H9 (cell line): ENCODE measurements around the gene ZNF213. TPM values are rescaled to one million over a fixed set of nuclear protein-coding genes. Genes with fewer than 3 reads are reported as not detected.

ENCODE experiments used
- DNase-seq: peaks from one replicate; pipeline ENCODE4 v3.0.0-alpha.2; 2017
- H2AFZ ChIP-seq: one replicate; pipeline ENCODE4 v1.6.1; 2013; ENCODE audit warnings: mild to moderate bottlenecking, low read length, control low read depth, moderate library complexity
- H2AK5ac ChIP-seq: 2 replicates; pipeline ENCODE4 v1.6.1; 2013; ENCODE audit warnings: low read length, control low read depth, mixed read lengths; ENCODE audit not compliant: insufficient read length
- H2BK120ac ChIP-seq: one replicate; pipeline ENCODE4 v1.6.1; 2013; ENCODE audit warnings: low read depth, mild to moderate bottlenecking, low read length, control low read depth, inconsistent platforms; ENCODE audit not compliant: poor library complexity, severe bottlenecking
- H2BK12ac ChIP-seq: 2 replicates; pipeline ENCODE4 v1.6.1; 2013; ENCODE audit warnings: low read length, control low read depth, mixed read lengths, low read depth; ENCODE audit not compliant: insufficient read length
- H2BK15ac ChIP-seq: 2 replicates; pipeline ENCODE4 v1.6.1; 2013; ENCODE audit warnings: low read depth, low read length, control low read depth
- H2BK20ac ChIP-seq: one replicate; pipeline ENCODE4 v1.6.1; 2013; ENCODE audit warnings: low read depth, mild to moderate bottlenecking, low read length, control low read depth, inconsistent platforms; ENCODE audit not compliant: poor library complexity, severe bottlenecking
- H2BK5ac ChIP-seq: 2 replicates; pipeline ENCODE4 v1.6.1; 2013; ENCODE audit warnings: low read length, control low read depth, mixed read lengths; ENCODE audit not compliant: insufficient read length
- H3K14ac ChIP-seq: 2 replicates; pipeline ENCODE4 v1.6.1; 2013; ENCODE audit warnings: low read length, control low read depth; ENCODE audit not compliant: insufficient read depth
- H3K18ac ChIP-seq: 2 replicates; pipeline ENCODE4 v1.6.1; 2013; ENCODE audit warnings: low read depth, mild to moderate bottlenecking, mixed read lengths, low read length, control low read depth; ENCODE audit not compliant: insufficient read length
- H3K23ac ChIP-seq: 2 replicates; pipeline ENCODE4 v1.6.1; 2013; ENCODE audit warnings: low read length, control low read depth, mixed read lengths, low read depth; ENCODE audit not compliant: insufficient read length
- H3K23me2 ChIP-seq: 2 replicates; pipeline ENCODE4 v1.6.1; 2013; ENCODE audit warnings: low read depth, mild to moderate bottlenecking, mixed read lengths, low read length, control low read depth; ENCODE audit not compliant: insufficient read length, poor library complexity, severe bottlenecking
- H3K27ac ChIP-seq: 2 replicates; pipeline ENCODE4 v1.5.1; 2013; ENCODE audit warnings: low read length, control low read depth, mixed read lengths, low read depth; ENCODE audit not compliant: insufficient read length
- H3K27me3 ChIP-seq: 2 replicates; pipeline ENCODE4 v1.6.1; 2013; ENCODE audit warnings: low read length, control low read depth, inconsistent platforms; ENCODE audit not compliant: insufficient read depth
- H3K4ac ChIP-seq: 2 replicates; pipeline ENCODE4 v1.6.1; 2013; ENCODE audit warnings: low read depth, mild to moderate bottlenecking, control low read depth, inconsistent platforms, low read length, moderate library complexity
- H3K4me1 ChIP-seq: 2 replicates; pipeline ENCODE4 v1.6.1; 2013; ENCODE audit warnings: low read length, control low read depth, inconsistent platforms; ENCODE audit not compliant: insufficient read depth
- H3K4me2 ChIP-seq: 2 replicates; pipeline ENCODE4 v1.6.1; 2013; ENCODE audit warnings: low read length, control low read depth, mixed read lengths; ENCODE audit not compliant: insufficient read length, insufficient read depth
- H3K56ac ChIP-seq: 2 replicates; pipeline ENCODE4 v1.6.1; 2013; ENCODE audit warnings: low read depth, mild to moderate bottlenecking, mixed read lengths, low read length, control low read depth; ENCODE audit not compliant: insufficient read length
- H3K79me1 ChIP-seq: 2 replicates; pipeline ENCODE4 v1.6.1; 2013; ENCODE audit warnings: low read depth, mild to moderate bottlenecking, moderate library complexity, low read length, control low read depth, inconsistent platforms; ENCODE audit not compliant: insufficient read depth, poor library complexity, severe bottlenecking
- H3K79me2 ChIP-seq: 2 replicates; pipeline ENCODE4 v1.6.1; 2013; ENCODE audit warnings: low read length, control low read depth, inconsistent platforms; ENCODE audit not compliant: insufficient read depth
- H3K9ac ChIP-seq: 2 replicates; pipeline ENCODE4 v1.6.1; 2013; ENCODE audit warnings: low read length, control low read depth, mixed read lengths; ENCODE audit not compliant: insufficient read length; ENCODE audit errors: extremely low read depth
- H3K9me3 ChIP-seq: one replicate; pipeline ENCODE4 v1.6.1; 2013; ENCODE audit warnings: low read depth, low read length, inconsistent platforms; ENCODE audit not compliant: control insufficient read depth
- H3T11ph ChIP-seq: one replicate; pipeline ENCODE4 v1.6.1; 2013; ENCODE audit warnings: mild to moderate bottlenecking, low read length, control low read depth, inconsistent platforms
- H4K20me1 ChIP-seq: one replicate; pipeline ENCODE4 v1.6.1; 2013; ENCODE audit not compliant: control insufficient read depth, insufficient read length, insufficient read depth
- H4K5ac ChIP-seq: 2 replicates; pipeline ENCODE4 v1.6.1; 2013; ENCODE audit warnings: low read depth, mild to moderate bottlenecking, mixed read lengths, low read length, control low read depth; ENCODE audit not compliant: insufficient read length
- H4K8ac ChIP-seq: replicated peaks from 2 replicates; pipeline ENCODE4 v1.6.1; 2013; ENCODE audit warnings: low read length, control low read depth, mixed read lengths, low read depth; ENCODE audit not compliant: insufficient read length
- H4K91ac ChIP-seq: 2 replicates; pipeline ENCODE4 v1.6.1; 2013; ENCODE audit warnings: low read depth, mild to moderate bottlenecking, moderate library complexity, mixed read lengths, low read length, control low read depth; ENCODE audit not compliant: insufficient read length
- H3K27ac Mint-ChIP-seq, 3 experiments: 2 replicates in 2 of 3; 3 replicates in 1 of 3; pipeline ENCODE4 v1.8.0; 2020 to 2021; ENCODE audit warnings: mixed read lengths in 3 of 3, mild to moderate bottlenecking in 1 of 3, moderate library complexity in 1 of 3
- H3K27me3 Mint-ChIP-seq: 2 replicates; pipeline ENCODE4 v1.8.0; 2021; ENCODE audit warnings: low read depth, mild to moderate bottlenecking, moderate library complexity, mixed read lengths
- H3K36me3 Mint-ChIP-seq, 3 experiments: 2 replicates in 2 of 3; 3 replicates in 1 of 3; pipeline ENCODE4 v1.8.0; 2020 to 2021; ENCODE audit warnings: low read depth in 3 of 3, mixed read lengths in 3 of 3; ENCODE audit not compliant: insufficient read depth in 1 of 3
- H3K4me1 Mint-ChIP-seq, 2 experiments: 2 replicates each; pipeline ENCODE4 v1.8.0; 2020; ENCODE audit warnings: mixed read lengths in 2 of 2
- H3K4me3 Mint-ChIP-seq, 2 experiments: 2 replicates in 1 of 2; 3 replicates in 1 of 2; pipeline ENCODE4 v1.8.0; 2020 to 2021; ENCODE audit warnings: mild to moderate bottlenecking in 2 of 2, mixed read lengths in 2 of 2, moderate library complexity in 1 of 2
- H3K9me3 Mint-ChIP-seq, 2 experiments: 2 replicates in 1 of 2; 3 replicates in 1 of 2; pipeline ENCODE4 v1.8.0; 2020; ENCODE audit warnings: mild to moderate bottlenecking in 2 of 2, mixed read lengths in 2 of 2, moderate library complexity in 1 of 2
- WGBS: extraction: QIAGEN DNeasy Blood & Tissue Kit; methylation state at CpG from one replicate; pipeline ENCODE4 v1.1.7; 2013; ENCODE audit warnings: missing lambda C conversion rate, low lambda C conversion rate, mixed read lengths; ENCODE audit not compliant: insufficient read length; ENCODE audit errors: extremely low coverage; 5-methylcytosine and 5-hydroxymethylcytosine counted together
- total RNA-seq: library from RNA; stranded (reverse); gene quantifications from 2 replicates; pipeline ENCODE4 v1.2.1, GENCODE V29; 2021
- TF ChIP-seq, protein P1 (sequence below): fragments of 200-600 bp; sonication (generic); conservative IDR thresholded peaks from 3 replicates; pipeline ENCODE4 v1.8.0; 2021; ENCODE audit warnings: antibody characterized with exemption, mild to moderate bottlenecking

Gene ZNF213
- total RNA-seq, 1 experiment from 2014 or later: 6.4 TPM

DNA sequence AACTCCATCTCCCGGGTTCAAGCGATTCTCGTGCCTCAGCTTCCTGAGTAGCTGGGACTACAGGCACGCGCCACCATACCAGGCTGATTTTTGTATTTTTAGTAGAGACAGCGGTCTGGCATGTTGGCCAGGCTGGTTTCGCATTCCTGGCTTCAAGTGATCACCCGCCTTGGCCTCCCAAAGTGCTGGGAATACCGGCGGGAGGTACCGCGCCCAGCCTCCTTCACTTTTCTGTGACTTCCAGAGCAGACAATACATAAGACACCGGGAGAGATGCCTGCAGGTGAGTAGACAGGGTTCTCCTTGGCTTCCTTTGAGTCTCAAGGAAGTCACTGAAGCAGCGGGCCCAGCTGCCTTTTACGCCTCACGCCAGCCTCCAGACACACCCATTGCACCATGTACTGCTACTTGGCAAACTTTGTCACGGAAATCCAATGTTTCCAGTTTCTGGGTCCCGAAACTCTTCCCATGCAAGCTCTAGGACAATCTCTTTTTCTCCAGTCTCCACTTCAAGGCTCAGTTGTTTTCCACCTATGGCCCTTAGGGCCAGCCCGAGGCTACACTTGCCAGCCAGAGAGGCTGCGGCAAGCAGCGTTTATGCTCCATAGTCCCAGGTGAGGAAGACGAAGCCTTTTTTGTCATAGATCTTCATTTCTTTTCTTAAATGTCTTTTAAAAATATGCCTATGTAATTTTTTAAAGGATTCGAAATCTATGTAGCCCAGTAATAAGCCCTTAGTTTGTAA lies 52.3 kb downstream of the ZNF213 start:
- Histone ChIP-seq H3K23me2 (peaks cover 40% of the 10 kb centered on the region), H3K18ac (no peak overlapping the region), H3K9ac (no peak overlapping the region), H2BK20ac (no peak overlapping the region), H2BK5ac (no peak overlapping the region), H3K9me3 (no peaks in the 10 kb centered on the region), H2AK5ac (no peak overlapping the region), H3K27ac (no peak overlapping the region), H3K56ac (no peak overlapping the region), H3K79me1 (no peaks in the 10 kb centered on the region), H3K79me2 (no peaks in the 10 kb centered on the region), H3K14ac (no peak overlapping the region), H3T11ph (no peak overlapping the region), H4K91ac (no peak overlapping the region), H2AFZ (no peak overlapping the region), H3K23ac (no peak overlapping the region), H3K27me3 (peaks cover 2% of the 10 kb centered on the region; the same call in 1 of the 2 replicates), H2BK120ac (no peak overlapping the region), H4K20me1 (no peaks in the 10 kb centered on the region), H2BK12ac (no peak overlapping the region), H4K8ac (no peak overlapping the region), H3K4ac (no peak overlapping the region), H3K4me2 (peak overlapping the region; percentile 92), H3K4me1 (no peaks in the 10 kb centered on the region), H2BK15ac (no peak overlapping the region), H4K5ac (no peak overlapping the region)
- TF ChIP-seq, protein P1, sequence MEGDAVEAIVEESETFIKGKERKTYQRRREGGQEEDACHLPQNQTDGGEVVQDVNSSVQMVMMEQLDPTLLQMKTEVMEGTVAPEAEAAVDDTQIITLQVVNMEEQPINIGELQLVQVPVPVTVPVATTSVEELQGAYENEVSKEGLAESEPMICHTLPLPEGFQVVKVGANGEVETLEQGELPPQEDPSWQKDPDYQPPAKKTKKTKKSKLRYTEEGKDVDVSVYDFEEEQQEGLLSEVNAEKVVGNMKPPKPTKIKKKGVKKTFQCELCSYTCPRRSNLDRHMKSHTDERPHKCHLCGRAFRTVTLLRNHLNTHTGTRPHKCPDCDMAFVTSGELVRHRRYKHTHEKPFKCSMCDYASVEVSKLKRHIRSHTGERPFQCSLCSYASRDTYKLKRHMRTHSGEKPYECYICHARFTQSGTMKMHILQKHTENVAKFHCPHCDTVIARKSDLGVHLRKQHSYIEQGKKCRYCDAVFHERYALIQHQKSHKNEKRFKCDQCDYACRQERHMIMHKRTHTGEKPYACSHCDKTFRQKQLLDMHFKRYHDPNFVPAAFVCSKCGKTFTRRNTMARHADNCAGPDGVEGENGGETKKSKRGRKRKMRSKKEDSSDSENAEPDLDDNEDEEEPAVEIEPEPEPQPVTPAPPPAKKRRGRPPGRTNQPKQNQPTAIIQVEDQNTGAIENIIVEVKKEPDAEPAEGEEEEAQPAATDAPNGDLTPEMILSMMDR: no peak
- peak overlapping the region; percentile 93 to 98 for H3K4me3 Mint-ChIP-seq
- H3K27me3 Mint-ChIP-seq: peaks cover 66% of the 10 kb centered on the region
- DNase-seq: no peak
- peaks cover 0 to 2% (median 0%) of the 10 kb centered on the region in 3 experiments; a peak in 2 of 7 replicates for H3K36me3 Mint-ChIP-seq
- H3K9me3 Mint-ChIP-seq: peaks cover 6 to 7% of the 10 kb centered on the region in 2 experiments; a peak in 4 of 5 replicates
- WGBS: no CpG with 5 or more reads among the region's 23 CpGs
- H3K4me1 Mint-ChIP-seq: peaks cover 25 to 35% of the 10 kb centered on the region in 2 experiments
- H3K27ac Mint-ChIP-seq: peak overlapping the region in 2 of 3 experiments; percentile 74 to 77; a peak in 2 of 7 replicates
